K562 (cell line): ENCODE results near the gene ZNF148. TPM values are rescaled to one million over a fixed set of nuclear protein-coding genes. Genes with fewer than 3 reads are reported as not detected.

Source experiments
- ATAC-seq: fragments of 200-7000 bp; cut with Tn5 transposase; 3 replicates; pipeline ENCODE4 v1.9.1; 2020; ENCODE audit warnings: moderate library complexity
- BruUV-seq: library from RNA; stranded (reverse); fragments of 400-500 nt; replicated peaks from 2 replicates; lab custom pipeline; 2021; lab: Mats Ljungman, UMichigan
- CTCF ChIA-PET: fragments of 300-600 bp; formaldehyde crosslinking; extraction: SDS; loops from one replicate; lab custom pipeline; 2021; ENCODE audit warnings: low intra/inter-chr PET ratio; lab: Yijun Ruan, JAX
- POLR2A ChIA-PET: fragments of 300-600, 350-650 bp; sonication (Branson Sonifier 250); formaldehyde crosslinking; extraction: SDS; loops from one replicate; lab custom pipeline; 2021; ENCODE audit warnings: antibody characterized with exemption, inconsistent platforms; lab: Yijun Ruan, JAX
- DNase-seq, 4 experiments: peaks; one replicate each; pipeline versions ENCODE4 v3.0.0 to v3.0.0-alpha.2; 2011 to 2018; ENCODE audit warnings: low spot score in 3 of 4, mixed read lengths in 3 of 4; ENCODE audit errors: extremely low read depth in 1 of 4
- FAIRE-seq: peaks from 2 replicates; lab custom pipeline; 2011; peaks lifted over from hg19 to GRCh38; lab: Jason Lieb, UNC
- H2AFZ ChIP-seq: 2 replicates; pipeline ENCODE4 v1.6.0; 2011; ENCODE audit warnings: low read depth, low read length, control low read depth, inconsistent platforms
- H3K27ac ChIP-seq: fragments of 200-600 bp; 3 replicates; pipeline ENCODE4 v1.8.0; 2011; ENCODE audit warnings: low read depth, mild to moderate bottlenecking, control low read depth, inconsistent platforms, low read length, moderate library complexity, mixed read lengths; ENCODE audit errors: extremely low read depth
- H3K27me3 ChIP-seq, 2 experiments: fragments of 300-600 bp in 1 of 2; 2 replicates in 1 of 2; 3 replicates in 1 of 2; pipeline versions ENCODE4 v1.6.0 to v1.8.0; 2011; ENCODE audit warnings: inconsistent platforms in 2 of 2, low read length in 2 of 2, mild to moderate bottlenecking in 1 of 2, mixed read lengths in 1 of 2, moderate library complexity in 1 of 2; ENCODE audit not compliant: control insufficient read depth in 2 of 2, insufficient read depth in 2 of 2
- H3K36me3 ChIP-seq: fragments of 300-600 bp; 3 replicates; pipeline ENCODE4 v1.8.0; 2011; ENCODE audit warnings: mild to moderate bottlenecking, low read length, inconsistent platforms; ENCODE audit not compliant: control insufficient read depth, insufficient read depth
- H3K4me1 ChIP-seq, 2 experiments: fragments of 200-600 bp in 1 of 2; replicated peaks in 1 of 2; 2 replicates in 1 of 2; 3 replicates in 1 of 2; pipeline versions ENCODE4 v1.5.1 to v1.8.0; 2011; ENCODE audit warnings: inconsistent platforms in 2 of 2, low read length in 2 of 2, mild to moderate bottlenecking in 1 of 2, mixed read lengths in 1 of 2, moderate library complexity in 1 of 2; ENCODE audit not compliant: control insufficient read depth in 2 of 2, insufficient read depth in 2 of 2
- H3K4me2 ChIP-seq: 2 replicates; pipeline ENCODE4 v1.6.1; 2011; ENCODE audit warnings: low read length, control low read depth, inconsistent platforms, mixed read lengths; ENCODE audit not compliant: insufficient read depth
- H3K4me3 ChIP-seq: fragments of 200-600 bp; sonication (generic), shearing (Covaris generic); 2 replicates; pipeline ENCODE4 v1.5.1; 2016; ENCODE audit warnings: control low read depth, inconsistent platforms
- H3K79me2 ChIP-seq: fragments of 200-600 bp; 3 replicates; pipeline ENCODE4 v1.8.0; 2011; ENCODE audit warnings: low read length, inconsistent platforms; ENCODE audit not compliant: control insufficient read depth, insufficient read depth
- H3K9ac ChIP-seq, 2 experiments: 2 replicates each; pipeline versions ENCODE4 v1.6.0 to v1.6.1; 2011; ENCODE audit warnings: low read depth in 2 of 2, low read length in 2 of 2, control low read depth in 1 of 2, inconsistent platforms in 1 of 2, mild to moderate bottlenecking in 1 of 2, mixed read lengths in 1 of 2; ENCODE audit not compliant: insufficient read depth in 1 of 2
- H3K9me1 ChIP-seq: one replicate; pipeline ENCODE4 v1.6.0; 2011; ENCODE audit warnings: inconsistent platforms, mild to moderate bottlenecking, low read length, moderate library complexity; ENCODE audit not compliant: control insufficient read depth, insufficient read depth
- H3K9me3 ChIP-seq: replicated peaks from 2 replicates; pipeline ENCODE4 v1.5.1; 2011; ENCODE audit warnings: low read depth, low read length, inconsistent platforms; ENCODE audit not compliant: control insufficient read depth, insufficient read depth
- H4K20me1 ChIP-seq: replicated peaks from 2 replicates; pipeline ENCODE4 v1.6.1; 2011; ENCODE audit warnings: low read length, inconsistent platforms, mixed read lengths; ENCODE audit not compliant: control insufficient read depth, insufficient read depth
- FOXP1 ChIP-seq: sonication (generic); formaldehyde crosslinking; IDR thresholded peaks from 2 replicates; pipeline ENCODE4 v1.8.0; 2022; ENCODE audit warnings: mild to moderate bottlenecking, missing genetic modification reagents
- NCOA4 ChIP-seq: fragments of 450-650 bp; IDR thresholded peaks from 2 replicates; pipeline ENCODE4 v1.6.1; 2018; ENCODE audit warnings: mild to moderate bottlenecking; ENCODE audit not compliant: partially characterized antibody
- POLR2G ChIP-seq: fragments of 200-400 bp; formaldehyde crosslinking; IDR thresholded peaks from 2 replicates; pipeline ENCODE4 v1.6.1; 2017; ENCODE audit warnings: low read depth, mild to moderate bottlenecking, antibody characterized with exemption, low read length, moderate library complexity
- SMARCC2 ChIP-seq: fragments of 450-650 bp; IDR thresholded peaks from 2 replicates; pipeline ENCODE4 v1.6.1; 2017; ENCODE audit warnings: antibody characterized with exemption, moderate library complexity, mild to moderate bottlenecking, low read depth
- SMC3 ChIP-seq: conservative IDR thresholded peaks from 2 replicates; pipeline ENCODE4 v1.6.1; 2011; ENCODE audit warnings: low read depth, low read length, improper control_type of control experiment; ENCODE audit not compliant: insufficient read depth
- TCF7L2 ChIP-seq: fragments of 150-350 bp; IDR thresholded peaks from 2 replicates; pipeline ENCODE4 v1.6.1; 2016; ENCODE audit warnings: low read depth, mild to moderate bottlenecking, low read length, moderate library complexity
- TFE3 ChIP-seq: fragments of 450-650 bp; formaldehyde crosslinking; IDR thresholded peaks from 2 replicates; pipeline ENCODE4 v1.4.0; 2020; ENCODE audit warnings: mild to moderate bottlenecking, mixed read lengths
- ZEB2 ChIP-seq: fragments of 450-650 bp; IDR thresholded peaks from 2 replicates; pipeline ENCODE4 v1.6.1; 2016
- ZNF398 ChIP-seq: fragments of 250-450 bp; sonication (Bioruptor Pico); IDR thresholded peaks from 2 replicates; pipeline ENCODE4 v1.8.0; 2021; ENCODE audit warnings: moderate library complexity, mild to moderate bottlenecking, inconsistent platforms
- ZNF436 ChIP-seq: fragments of 250-450, 450-650 bp; sonication (Bioruptor Pico); formaldehyde crosslinking; IDR thresholded peaks from 2 replicates; pipeline ENCODE4 v1.7.0; 2020; ENCODE audit warnings: mild to moderate bottlenecking
- ZNF764 ChIP-seq: fragments of 250-450 bp; sonication (Bioruptor Pico); IDR thresholded peaks from 2 replicates; pipeline ENCODE4 v1.4.0; 2020; ENCODE audit warnings: low read depth, mild to moderate bottlenecking, moderate library complexity
- ZNF785 ChIP-seq: fragments of 250-450 bp; sonication (Bioruptor Pico); IDR thresholded peaks from 2 replicates; pipeline ENCODE4 v1.4.0; 2020; ENCODE audit warnings: mild to moderate bottlenecking
- WGBS: fragments of 100-300 bp; shearing (Covaris generic); methylation state at CpG from one replicate; pipeline ENCODE4 v1.1.6; 2016; ENCODE audit warnings: low coverage, mixed read lengths; ENCODE audit not compliant: insufficient coverage; ENCODE audit errors: missing lambda C conversion rate; 5-methylcytosine and 5-hydroxymethylcytosine counted together
- in situ Hi-C: fragments of 300-500 bp; cut with MboI; formaldehyde crosslinking; loops from 4 replicates; pipeline ENCODE4 v1.15.0; 2018; ENCODE audit warnings: inconsistent platforms, mixed read lengths
- intact Hi-C: fragments of 100-400 bp; cut with micrococcal nuclease; formaldehyde crosslinking; loops from 2 replicates; pipeline ENCODE4 v1.14.2; 2022
- polyA plus RNA-seq, 8 experiments: library from polyadenylated mRNA; depleted of rRNA in 4 of 8; stranded (reverse) in 5 of 8; unstranded in 3 of 8; fragments of >200 nt; fragmentation: Nextera tagmentation in 2 of 8; fragmentation: Illumina TruSeq in 1 of 8; extraction: Ambion mirVana in 2 of 8; extraction: Trizol in 1 of 8; gene quantifications; 2 replicates each; pipeline versions ENCODE4 v1.2.1 to v1.2.3, GENCODE V29; 2011 to 2014; ENCODE audit warnings: inconsistent platforms in 1 of 8, missing spikeins in 1 of 8
- total RNA-seq, 7 experiments: library from RNA; depleted of rRNA in 6 of 7; stranded (reverse); fragments of >200 nt in 6 of 7; fragmentation: Illumina TruSeq in 2 of 7; extraction: Trizol in 2 of 7; gene quantifications; 2 replicates each; pipeline versions ENCODE4 v1.2.1 to v1.2.3, GENCODE V29; 2011 to 2021; ENCODE audit warnings: low replicate concordance in 1 of 7
- TF ChIP-seq, protein P1 (sequence below): fragments of 250-450 bp; sonication (Bioruptor Pico); IDR thresholded peaks from 2 replicates; pipeline ENCODE4 v1.4.0; 2020; ENCODE audit warnings: mild to moderate bottlenecking, moderate library complexity, borderline replicate concordance
- TF ChIP-seq, protein P2 (sequence below): IDR thresholded peaks from 2 replicates; pipeline ENCODE4 v1.6.1; 2016; ENCODE audit warnings: missing genetic modification characterization, missing compliant biosample characterization

ZNF148 gene
- total and polyA plus RNA-seq, 9 of the 15 experiments (the other 6 are each of a cell fraction or from before 2014, with no cell fraction given): 2.7 to 15.1 (median 8.3) TPM

- TF ChIP-seq, protein P1, sequence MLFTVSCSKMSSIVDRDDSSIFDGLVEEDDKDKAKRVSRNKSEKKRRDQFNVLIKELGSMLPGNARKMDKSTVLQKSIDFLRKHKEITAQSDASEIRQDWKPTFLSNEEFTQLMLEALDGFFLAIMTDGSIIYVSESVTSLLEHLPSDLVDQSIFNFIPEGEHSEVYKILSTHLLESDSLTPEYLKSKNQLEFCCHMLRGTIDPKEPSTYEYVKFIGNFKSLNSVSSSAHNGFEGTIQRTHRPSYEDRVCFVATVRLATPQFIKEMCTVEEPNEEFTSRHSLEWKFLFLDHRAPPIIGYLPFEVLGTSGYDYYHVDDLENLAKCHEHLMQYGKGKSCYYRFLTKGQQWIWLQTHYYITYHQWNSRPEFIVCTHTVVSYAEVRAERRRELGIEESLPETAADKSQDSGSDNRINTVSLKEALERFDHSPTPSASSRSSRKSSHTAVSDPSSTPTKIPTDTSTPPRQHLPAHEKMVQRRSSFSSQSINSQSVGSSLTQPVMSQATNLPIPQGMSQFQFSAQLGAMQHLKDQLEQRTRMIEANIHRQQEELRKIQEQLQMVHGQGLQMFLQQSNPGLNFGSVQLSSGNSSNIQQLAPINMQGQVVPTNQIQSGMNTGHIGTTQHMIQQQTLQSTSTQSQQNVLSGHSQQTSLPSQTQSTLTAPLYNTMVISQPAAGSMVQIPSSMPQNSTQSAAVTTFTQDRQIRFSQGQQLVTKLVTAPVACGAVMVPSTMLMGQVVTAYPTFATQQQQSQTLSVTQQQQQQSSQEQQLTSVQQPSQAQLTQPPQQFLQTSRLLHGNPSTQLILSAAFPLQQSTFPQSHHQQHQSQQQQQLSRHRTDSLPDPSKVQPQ (CRISPR knock-in tag): no peak
- no peak for TF ChIP-seq POLR2G
- no peak for TF ChIP-seq ZNF436
- TF ChIP-seq FOXP1 (CRISPR knock-in tag): no peak
These were observed 41.1 kb upstream of the ZNF148 start (continued) for GRCh38 chr3:125416235-125416634.

DNA sequence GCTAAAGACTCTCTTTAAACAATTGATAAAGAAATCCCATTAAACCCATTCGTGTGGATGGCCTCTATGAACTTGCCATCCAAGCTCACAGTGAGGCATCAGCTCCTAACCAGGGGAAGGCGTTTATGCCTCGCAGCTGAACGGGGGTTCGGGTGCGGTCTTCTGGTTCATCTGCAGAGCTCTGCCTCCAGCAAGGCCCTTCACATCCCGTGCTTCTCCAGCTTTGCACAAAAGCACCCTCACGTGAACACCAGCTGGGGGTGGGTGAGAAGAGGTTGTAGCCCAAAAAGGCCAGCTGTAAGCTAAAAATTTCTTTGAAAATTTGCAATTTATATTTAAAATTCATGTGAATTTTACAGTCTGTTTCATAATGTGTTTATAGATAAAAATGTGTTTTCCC is 39.5 kb upstream of the ZNF148 start:
- FAIRE-seq (no peak), DNase-seq (no peak), ATAC-seq (no peak)
- Histone ChIP-seq H3K4me3 (no peak overlapping the region), H3K9ac (no peak overlapping the region), H3K27ac (no peak overlapping the region), H3K79me2 (no peaks in the 10 kb centered on the region), H3K4me2 (no peak overlapping the region), H3K27me3 (no peaks in the 10 kb centered on the region), H2AFZ (no peak overlapping the region), H3K9me1 (no peaks in the 10 kb centered on the region), H3K36me3 (no peaks in the 10 kb centered on the region), H4K20me1 (no peaks in the 10 kb centered on the region), H3K4me1 (no peaks in the 10 kb centered on the region; a peak in 1 of 5 replicates), H3K9me3 (no peaks in the 10 kb centered on the region; the same call in 1 of the 2 replicates)
- ChIA-PET POLR2A (interaction anchor here (0.6 kb wide), 1 partner anchor 15 kb away, joined by 5 read pairs; no protein-coding TSS in a partner anchor), CTCF (no interaction called here)
- BruUV-seq: no TSS peak
- intact Hi-C loops (no loop called here), in situ Hi-C loops (no loop called here)
- WGBS: 23% methylated on average over 6 of the region's 8 CpGs
- TF ChIP-seq ZNF398 (CRISPR knock-in tag) (no peak), ZEB2 (no peak), NCOA4 (no peak), SMARCC2 (no peak), SMC3 (no peak), TCF7L2 (no peak), ZNF764 (CRISPR knock-in tag) (no peak), TFE3 (no peak), ZNF785 (no peak), FOXP1 (CRISPR knock-in tag) (no peak)
- TF ChIP-seq, protein P2, sequence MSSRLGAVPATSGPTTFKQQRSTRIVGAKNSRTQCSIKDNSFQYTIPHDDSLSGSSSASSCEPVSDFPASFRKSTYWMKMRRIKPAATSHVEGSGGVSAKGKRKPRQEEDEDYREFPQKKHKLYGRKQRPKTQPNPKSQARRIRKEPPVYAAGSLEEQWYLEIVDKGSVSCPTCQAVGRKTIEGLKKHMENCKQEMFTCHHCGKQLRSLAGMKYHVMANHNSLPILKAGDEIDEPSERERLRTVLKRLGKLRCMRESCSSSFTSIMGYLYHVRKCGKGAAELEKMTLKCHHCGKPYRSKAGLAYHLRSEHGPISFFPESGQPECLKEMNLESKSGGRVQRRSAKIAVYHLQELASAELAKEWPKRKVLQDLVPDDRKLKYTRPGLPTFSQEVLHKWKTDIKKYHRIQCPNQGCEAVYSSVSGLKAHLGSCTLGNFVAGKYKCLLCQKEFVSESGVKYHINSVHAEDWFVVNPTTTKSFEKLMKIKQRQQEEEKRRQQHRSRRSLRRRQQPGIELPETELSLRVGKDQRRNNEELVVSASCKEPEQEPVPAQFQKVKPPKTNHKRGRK (tag): no peak
